Pancreas (tissue), 10 donors: ENCODE data around the gene MIER2. TPM values are rescaled to one million over a fixed set of nuclear protein-coding genes. Genes with fewer than 3 reads are reported as not detected.

Experiments used
- ATAC-seq, 4 donors: fragments of 200-7000 bp; cut with Tn5 transposase; one replicate each; pipeline versions ENCODE4 v1.8.0 to v1.9.1; 2020; ENCODE audit warnings: mild to moderate bottlenecking in 4 of 4, moderate library complexity in 4 of 4
- DNase-seq, 6 donors: peaks; one replicate each; pipeline ENCODE4 v3.0.0-alpha.2; 2020
- FAIRE-seq: peaks from 2 replicates; lab custom pipeline; 2012; peaks lifted over from hg19 to GRCh38; lab: Jason Lieb, UNC
- H3K27ac ChIP-seq, 4 donors: fragments of 200-600 bp; sonication (generic); 1 replicate in 3 of 4; 2 replicates in 1 of 4; pipeline versions ENCODE4 v1.5.0 to v1.8.0; 2020
- H3K27me3 ChIP-seq, 4 donors: fragments of 200-600 bp; one replicate each; pipeline ENCODE4 v1.8.0; 2021
- H3K36me3 ChIP-seq, 3 donors: fragments of 200-600 bp; sonication (generic) in 1 of 3; one replicate each; pipeline versions ENCODE4 v1.5.0 to v1.8.0; 2020 to 2021
- H3K4me1 ChIP-seq, 3 donors: fragments of 200-600 bp; one replicate each; pipeline ENCODE4 v1.8.0; 2021
- H3K4me3 ChIP-seq, 4 donors: fragments of 200-600 bp; sonication (generic) in 2 of 4; one replicate each; pipeline versions ENCODE4 v1.5.0 to v1.8.0; 2020 to 2021
- H3K9me3 ChIP-seq, 4 donors: fragments of 200-600 bp; one replicate each; pipeline ENCODE4 v1.8.0; 2021
- CTCF ChIP-seq, 4 donors: fragments of 200-600 bp; sonication (generic) in 3 of 4; IDR thresholded peaks; one replicate each; pipeline versions ENCODE4 v1.5.0 to v1.8.0; 2021; ENCODE audit warnings: antibody characterized with exemption in 4 of 4
- WGBS, 2 donors: extraction: QIAGEN DNeasy Blood & Tissue Kit; methylation state at CpG; one replicate each; pipeline ENCODE4 v1.1.7; 2013; 5-methylcytosine and 5-hydroxymethylcytosine counted together
- intact Hi-C, 3 donors: fragments of 100-400 bp; cut with DNase I; formaldehyde crosslinking; loops; one replicate each; pipeline versions ENCODE4 v1.11.1 to v1.14.2; 2022
- polyA plus RNA-seq, 2 donors: library from polyadenylated mRNA; stranded (reverse); fragments of 200-250 nt; gene quantifications; one replicate each; pipeline ENCODE4 v1.2.3, GENCODE V29; 2013
- total RNA-seq, 6 donors: library from RNA; stranded (reverse); fragmentation: NEBNext Ultra II Directional in 4 of 6; extraction: Animal tissue kit (Norgen Biotek cat#: 25700) in 4 of 6; gene quantifications; one replicate each; pipeline versions ENCODE4 v1.2.1 to v1.2.4, GENCODE V29; 2021 to 2023
- donor health status: healthy with polysubstance abuse.
- donor health status: DM: no; HTN: no; CAD: no; lungs with moderate emphysema.
- donor health status: DM: no; HTN: no; CAD: no.
- donor health status: control.
- donor health status: control.
- donor health status: Bipolar disorder and iron deficiency.
- donor health status: DM: yes; HTN: yes; CAD: no.
- donor health status: DM: no; HTN: no; CAD: no.
- donor health status: DM: no; HTN: no; CAD: no.
- donor health status: DM: yes; HTN: yes; CAD: no.

The MIER2 gene
- total and polyA plus RNA-seq, 8 donors: 6.9 to 20.1 (median 9.9) TPM

- Histone ChIP-seq H3K4me3 (no peak overlapping the region), H3K27ac (no peak overlapping the region), H3K9me3 (no peaks in the 10 kb centered on the region), H3K36me3 (no peaks in the 10 kb centered on the region), H3K27me3 (no peaks in the 10 kb centered on the region), H3K4me1 (no peaks in the 10 kb centered on the region)
- 73 to 87% methylated on average over 43 of the region's 43 CpGs for WGBS, 2 donors
- intact Hi-C loops: no loop called here
- DNase-seq (no peak), ATAC-seq (no peak), FAIRE-seq (no peak)
- TF ChIP-seq CTCF (IDR thresholded peaks at IDR 0.05): no peak
Observed at GRCh38 chr19:370641-371330, 26.2 kb upstream of the MIER2 start.

- intact Hi-C loops: no loop called here
- Histone ChIP-seq H3K4me1 (no peaks in the 10 kb centered on the region), H3K27ac (no peak overlapping the region), H3K9me3 (no peaks in the 10 kb centered on the region), H3K4me3 (no peak overlapping the region), H3K27me3 (no peaks in the 10 kb centered on the region), H3K36me3 (no peaks in the 10 kb centered on the region)
- ATAC-seq (no peak), FAIRE-seq (no peak), DNase-seq (no peak)
- TF ChIP-seq CTCF (IDR thresholded peaks at IDR 0.05): no peak
- WGBS, 2 donors: 82 to 87% methylated on average over 14 of the region's 14 CpGs
Observed at GRCh38 chr19:369876-370275, 25.3 kb upstream of the MIER2 start.

GRCh38 chr19:369256-369655 lies 24.7 kb upstream of the MIER2 start:
- DNase-seq: no peak
- Histone ChIP-seq H3K27me3 (no peaks in the 10 kb centered on the region), H3K4me1 (no peaks in the 10 kb centered on the region), H3K27ac (no peak overlapping the region), H3K9me3 (no peaks in the 10 kb centered on the region), H3K4me3 (no peak overlapping the region), H3K36me3 (no peaks in the 10 kb centered on the region)
- ATAC-seq: no peak
- WGBS, 2 donors: 69 to 76% methylated on average over 13 of the region's 13 CpGs
- no peak for FAIRE-seq
- intact Hi-C loops: no loop called here
- TF ChIP-seq CTCF (IDR thresholded peaks at IDR 0.05): no peak

- Histone ChIP-seq H3K4me3 (no peak overlapping the region), H3K9me3 (no peaks in the 10 kb centered on the region), H3K36me3 (no peaks in the 10 kb centered on the region), H3K27ac (no peak overlapping the region), H3K27me3 (no peaks in the 10 kb centered on the region), H3K4me1 (no peaks in the 10 kb centered on the region)
- WGBS, 2 donors: 56 to 57% methylated on average over 7 of the region's 7 CpGs
- intact Hi-C loops: no loop called here
- ATAC-seq (no peak), FAIRE-seq (no peak), DNase-seq (no peak)
- no peak for TF ChIP-seq CTCF (IDR thresholded peaks at IDR 0.05)
Observed at GRCh38 chr19:368630-369024, 24.0 kb upstream of the MIER2 start.

- Histone ChIP-seq H3K9me3 (no peaks in the 10 kb centered on the region), H3K4me3 (no peak overlapping the region), H3K27me3 (no peaks in the 10 kb centered on the region), H3K36me3 (no peaks in the 10 kb centered on the region), H3K4me1 (no peaks in the 10 kb centered on the region), H3K27ac (no peak overlapping the region)
- ATAC-seq: no peak
- intact Hi-C loops: no loop called here
- FAIRE-seq: no peak
- whole genome bisulfite sequencing, 2 donors: 53 to 72% methylated on average over 22 of the region's 22 CpGs
- no peak for TF ChIP-seq CTCF (IDR thresholded peaks at IDR 0.05)
- DNase-seq: no peak
Observed at GRCh38 chr19:367963-368629, 23.5 kb upstream of the MIER2 start.
